Left cardiac atrium (tissue), 4 donors: ENCODE results near the gene EHBP1. TPM values are rescaled to one million over a fixed set of nuclear protein-coding genes. Genes with fewer than 3 reads are reported as not detected.
A peak's percentile ranks its signal among the peaks of the same experiment; 100 is the strongest.

Experiments used
- ATAC-seq, 2 donors: fragments of 200-7000 bp; cut with Tn5 transposase; one replicate each; pipeline ENCODE4 v1.9.1; 2020; ENCODE audit warnings: mild to moderate bottlenecking in 2 of 2, moderate library complexity in 2 of 2
- DNase-seq: peaks from one replicate; pipeline ENCODE4 v3.0.0-alpha.2; 2020
- intact Hi-C, 2 donors: fragments of 100-400 bp; cut with DNase I; formaldehyde crosslinking; loops; one replicate each; pipeline versions ENCODE4 v1.14.1 to v1.15.1; 2022 to 2023
- total RNA-seq, 2 donors: library from RNA; stranded (reverse); fragmentation: NEBNext Ultra II Directional; extraction: Animal tissue kit (Norgen Biotek cat#: 25700); gene quantifications; one replicate each; pipeline ENCODE4 v1.2.1, GENCODE V29; 2021
- donor health status: DM: no; HTN: yes; CAD: no.
- donor health status: DM: no; HTN: yes; CAD: no; lungs with severe emphysema.
- donor health status: DM: yes; HTN: yes; CAD: no.
- donor health status: Dilated cardiomyopathy.

EHBP1 gene
- total RNA-seq, 2 donors from 2014 or later: 34.0 to 41.9 TPM

DNA sequence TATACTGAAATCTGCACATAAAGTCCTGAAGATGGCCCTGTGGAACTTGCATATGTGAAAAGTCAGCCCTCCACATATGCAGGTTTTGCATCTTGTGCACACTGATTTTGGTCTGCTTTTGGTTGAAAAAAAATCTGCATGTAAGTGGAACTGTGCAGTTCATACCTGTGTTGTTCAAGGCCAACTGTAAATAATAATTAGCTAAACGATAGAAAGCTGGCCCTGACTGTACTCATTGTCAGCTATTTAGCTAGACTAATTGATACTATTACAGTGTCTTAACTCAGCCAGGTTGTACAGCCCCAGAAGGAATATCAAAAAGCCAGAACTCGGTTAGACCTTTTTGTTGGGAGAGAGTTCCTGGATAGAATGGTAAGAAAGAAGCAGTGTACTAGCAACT lies 54.5 kb downstream of the EHBP1 start:
- intact Hi-C loops: no loop called here
- ATAC-seq (no peak), DNase-seq (no peak)

DNA sequence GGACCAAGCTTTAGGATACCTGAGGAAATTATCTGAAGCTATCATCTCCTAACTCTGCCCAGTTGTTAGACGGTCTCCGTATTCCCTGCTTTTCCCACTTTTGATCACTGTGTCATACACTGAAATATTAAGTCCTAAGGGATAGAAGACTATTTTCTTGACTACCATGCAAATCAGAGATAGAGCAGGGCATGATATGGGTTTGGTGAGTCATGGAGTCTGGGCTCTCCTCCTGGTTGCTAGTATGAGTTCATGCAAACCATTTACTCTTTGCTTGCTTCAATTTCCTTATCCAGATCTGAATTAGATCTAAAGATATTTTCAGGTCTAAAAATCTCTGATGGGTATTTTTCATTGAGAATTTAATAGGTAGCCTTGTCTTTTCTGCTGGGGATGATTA lies 55.0 kb downstream of the EHBP1 start:
- intact Hi-C loops: no loop called here
- DNase-seq (no peak), ATAC-seq (peak in 1 of 2 donors; percentile 81)

DNA sequence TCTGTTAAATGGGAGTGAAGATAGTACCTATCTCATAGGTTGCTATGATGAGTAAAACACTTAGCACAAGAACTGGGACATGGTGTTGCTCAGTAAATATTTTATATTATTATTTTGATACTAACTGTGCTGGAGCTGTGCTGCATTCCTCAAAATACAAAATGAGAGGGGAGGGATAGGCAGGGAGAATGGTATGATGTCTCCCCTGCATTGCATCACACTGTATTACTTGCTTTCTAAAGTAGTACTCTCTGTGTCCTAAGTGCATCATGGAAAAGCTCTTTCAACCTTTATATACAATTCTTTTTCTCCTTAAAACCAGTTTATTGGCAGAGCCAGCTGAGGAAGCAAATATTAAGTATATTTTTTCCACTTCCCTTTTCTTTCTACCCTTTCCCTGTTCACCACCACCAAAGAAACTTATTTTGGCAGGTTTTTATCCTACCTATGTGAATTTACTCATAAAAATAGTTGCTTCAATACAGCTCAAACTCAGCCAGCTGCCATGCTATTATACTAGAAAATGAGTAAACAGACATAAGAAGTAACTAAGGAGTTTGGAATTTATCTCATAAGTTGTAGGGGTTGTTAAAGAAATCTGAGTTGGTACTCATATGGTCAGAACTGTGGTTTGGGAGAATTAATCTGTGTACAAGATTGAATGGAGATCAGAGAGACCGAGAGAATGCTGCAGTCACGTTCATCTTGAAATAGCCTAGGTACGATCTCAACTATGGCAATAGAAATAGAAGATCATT lies 60.3 kb downstream of the EHBP1 start:
- DNase-seq: no peak
- intact Hi-C loops: no loop called here
- peak in 1 of 2 donors; percentile 76 for ATAC-seq

DNA sequence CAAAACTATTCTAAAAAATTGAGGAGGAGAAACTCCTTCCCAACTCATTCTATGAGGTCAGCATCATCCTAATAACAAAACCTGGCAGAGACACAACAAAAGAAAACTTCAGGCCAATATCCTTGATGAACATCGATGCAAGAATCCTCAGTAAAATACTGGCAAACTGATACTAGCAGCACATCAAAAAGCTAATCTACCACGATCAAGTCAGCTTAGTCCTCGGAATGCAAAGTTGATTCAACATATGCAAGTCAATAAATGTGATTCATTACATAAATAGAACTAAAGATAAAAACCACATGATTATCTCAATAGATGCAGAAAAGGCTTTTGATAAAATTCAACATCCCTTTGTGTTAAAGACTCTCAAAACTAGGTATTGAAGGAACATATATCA lies 63.1 kb downstream of the EHBP1 start:
- ATAC-seq: no peak

DNA sequence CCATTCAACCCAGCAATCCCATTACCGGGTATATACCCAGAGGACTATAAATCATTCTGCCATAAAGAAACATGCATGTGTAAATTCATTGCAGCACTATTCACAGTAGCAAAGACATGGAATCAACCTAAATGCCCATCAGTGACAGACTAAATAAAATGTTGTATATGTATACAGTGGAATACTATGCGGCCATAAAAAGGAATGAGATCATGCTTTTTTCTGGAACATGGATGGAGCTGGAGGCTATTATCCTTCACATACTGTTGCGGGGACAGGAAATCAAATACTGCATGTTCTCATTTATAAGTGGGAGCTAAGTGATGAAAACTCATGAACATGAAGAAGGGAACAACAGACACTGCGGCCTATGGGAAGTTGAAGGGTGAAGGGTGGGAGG lies 65.1 kb downstream of the EHBP1 start:
- DNase-seq (no peak), ATAC-seq (no peak)
- intact Hi-C loops: no loop called here

More for the DNA sequence above, 63.1 kb downstream of the EHBP1 start:
- DNase-seq: no peak
- intact Hi-C loops: no loop called here

DNA sequence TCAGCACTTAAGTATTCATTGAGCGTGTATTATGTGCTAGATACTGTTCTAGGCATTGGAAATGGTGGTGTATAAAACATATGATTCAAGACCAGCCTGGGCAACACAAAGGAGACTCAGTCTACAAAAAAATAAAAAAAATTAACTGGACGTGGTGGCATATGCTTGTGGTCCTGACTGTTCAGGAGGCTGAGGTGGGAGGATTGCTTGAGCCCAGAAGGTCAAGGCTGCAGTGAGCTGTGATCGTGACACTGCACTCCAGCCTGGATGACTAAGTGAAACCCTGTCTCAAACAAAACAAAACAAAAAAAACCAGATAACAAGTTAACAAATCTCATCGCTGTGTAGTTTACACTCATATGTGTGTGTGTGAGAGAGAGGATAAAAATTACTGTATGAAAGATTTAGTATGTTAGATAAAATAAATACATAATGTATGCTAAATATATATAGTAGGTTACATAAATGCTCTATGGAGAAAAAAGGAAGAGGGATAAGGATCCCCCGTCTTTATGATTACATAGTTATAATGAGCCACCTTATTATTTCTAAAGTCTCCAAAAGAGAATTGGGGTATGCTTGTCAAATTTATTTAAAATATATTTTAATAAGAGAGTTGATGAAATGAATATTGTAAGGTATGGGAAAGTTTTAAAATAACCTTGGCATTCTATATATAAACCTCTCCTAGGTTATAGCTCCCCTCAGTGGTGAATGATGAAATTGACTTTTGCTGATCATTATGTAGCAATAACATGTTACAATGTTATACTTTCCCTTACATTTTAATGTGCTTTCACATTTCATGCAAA lies 69.2 kb downstream of the EHBP1 start:
- DNase-seq (no peak), ATAC-seq (peak in 1 of 2 donors; percentile 78)
- intact Hi-C loops: loop anchor here (1.0 to 2.0 kb wide), 2 partner anchors 317 to 318 kb away; no protein-coding TSS in a partner anchor

DNA sequence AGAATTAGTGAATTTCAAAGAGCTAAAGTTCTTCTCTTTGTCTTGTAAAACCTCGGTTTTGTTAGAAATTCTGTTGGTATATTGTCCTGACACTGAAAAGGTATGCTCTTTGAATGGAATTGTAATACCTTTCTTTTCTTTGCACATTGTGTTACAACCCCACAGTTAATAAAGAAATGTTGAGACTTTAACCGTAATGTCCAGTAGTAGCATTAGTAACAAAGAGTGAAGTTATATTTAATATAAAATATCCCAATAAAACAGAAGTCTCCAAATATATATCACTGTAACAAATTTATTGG lies 69.8 kb downstream of the EHBP1 start:
- intact Hi-C loops: loop anchor here (1.0 to 2.0 kb wide), 2 partner anchors 318 to 319 kb away; no protein-coding TSS in a partner anchor
- no peak for DNase-seq
- ATAC-seq: no peak

DNA sequence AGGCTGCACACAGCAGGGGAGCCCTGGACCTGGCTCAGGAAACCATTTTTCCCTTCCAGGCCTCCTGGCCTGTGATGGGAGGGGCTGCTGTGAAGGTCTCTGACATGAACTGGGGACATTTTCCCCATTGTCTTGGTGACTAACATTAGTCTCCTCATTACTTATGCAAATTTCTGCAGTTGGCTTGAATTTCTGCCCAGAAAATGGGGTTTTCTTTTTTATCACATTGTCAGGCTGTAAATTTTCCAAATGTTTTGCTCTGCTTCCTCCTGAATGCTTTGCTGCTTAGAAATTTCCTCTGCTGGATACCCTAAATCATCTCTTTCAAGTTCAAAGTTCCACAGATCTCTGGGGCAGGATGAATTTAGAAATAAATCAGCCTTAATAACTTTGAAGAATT lies 78.2 kb downstream of the EHBP1 start:
- no peak for ATAC-seq
- intact Hi-C loops: no loop called here
- no peak for DNase-seq

DNA sequence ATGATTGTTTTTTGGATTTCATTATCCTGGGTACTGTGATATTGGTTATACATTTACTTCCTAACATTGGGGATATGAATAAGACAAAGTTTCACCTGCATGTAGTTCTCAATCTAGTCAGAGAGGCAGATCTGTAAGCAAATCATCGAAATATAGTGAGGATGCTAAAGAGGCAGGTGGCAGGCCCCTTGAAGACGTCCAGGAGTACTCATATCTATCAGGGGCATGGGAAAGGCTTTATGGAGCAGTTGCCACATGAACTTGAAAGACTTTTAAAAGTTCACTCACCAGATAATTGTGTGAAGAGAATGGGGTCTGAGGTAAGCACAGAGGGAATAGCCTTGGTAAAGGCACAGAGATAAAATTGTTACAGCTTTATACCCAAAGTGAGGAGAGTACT lies 78.8 kb downstream of the EHBP1 start:
- intact Hi-C loops: no loop called here
- ATAC-seq: no peak
- DNase-seq: no peak

DNA sequence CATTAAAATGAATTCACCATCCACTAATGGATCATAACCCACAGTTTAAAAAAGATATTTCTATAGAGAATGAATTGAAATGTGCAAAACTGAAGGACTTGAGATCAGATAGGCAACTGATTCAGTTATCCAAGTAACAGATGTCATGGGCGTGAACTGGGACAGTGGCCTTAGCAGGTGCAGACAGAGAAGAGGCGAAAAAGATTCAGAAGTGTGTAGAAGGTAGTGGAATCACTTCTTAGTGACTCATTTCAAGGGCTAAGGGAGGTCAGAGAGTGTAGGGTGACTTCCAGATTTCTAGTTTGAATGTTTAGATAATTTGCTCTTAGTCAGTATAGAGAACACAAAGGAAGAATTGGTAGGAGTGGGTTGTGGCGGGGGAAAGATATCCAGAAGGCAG lies 79.7 kb downstream of the EHBP1 start:
- no peak for DNase-seq
- intact Hi-C loops: loop anchor here in 1 of 2 donors (5.0 kb wide), 1 partner anchor 702 kb away; no protein-coding TSS in a partner anchor
- ATAC-seq: no peak

DNA sequence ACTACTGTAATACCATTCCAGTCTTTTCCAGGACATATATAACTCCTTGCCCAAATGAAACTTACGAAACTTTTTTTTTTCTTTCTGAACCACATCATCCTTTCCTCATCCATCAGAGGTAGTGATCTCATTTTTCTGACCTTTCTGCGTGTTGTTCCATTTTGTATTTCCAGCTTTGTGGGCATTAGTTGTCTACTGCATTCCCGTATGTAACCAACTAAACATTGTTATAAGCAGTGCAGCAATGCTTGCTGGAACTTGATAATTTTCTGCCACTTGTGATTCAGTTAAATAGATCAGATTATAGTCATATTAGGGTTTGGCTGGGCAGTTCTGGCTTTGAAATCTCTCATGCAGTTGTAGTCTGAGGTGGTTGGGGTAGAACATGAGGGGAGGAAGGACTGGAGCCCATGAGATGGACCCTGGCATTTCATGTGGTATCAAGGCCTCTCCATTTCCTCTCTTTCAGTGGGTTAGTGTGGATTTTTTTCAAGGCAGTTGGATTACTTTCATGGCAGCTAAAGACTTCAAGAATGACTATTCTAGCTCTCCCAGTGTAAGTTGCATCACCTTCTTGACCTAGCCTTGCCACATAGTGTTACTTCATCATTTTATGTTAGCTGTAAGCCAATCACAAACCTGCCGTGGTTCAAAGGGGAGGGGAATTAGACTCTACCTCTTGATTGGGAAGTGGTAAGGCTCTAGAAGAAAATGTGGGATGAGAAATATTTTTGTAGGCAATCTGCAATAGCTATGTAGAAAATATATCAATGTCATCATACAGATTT lies 80.5 kb downstream of the EHBP1 start:
- intact Hi-C loops: loop anchor here in 1 of 2 donors (5.0 kb wide), 1 partner anchor 701 kb away; no protein-coding TSS in a partner anchor
- ATAC-seq: peak; percentile 34 to 63
- DNase-seq: no peak

DNA sequence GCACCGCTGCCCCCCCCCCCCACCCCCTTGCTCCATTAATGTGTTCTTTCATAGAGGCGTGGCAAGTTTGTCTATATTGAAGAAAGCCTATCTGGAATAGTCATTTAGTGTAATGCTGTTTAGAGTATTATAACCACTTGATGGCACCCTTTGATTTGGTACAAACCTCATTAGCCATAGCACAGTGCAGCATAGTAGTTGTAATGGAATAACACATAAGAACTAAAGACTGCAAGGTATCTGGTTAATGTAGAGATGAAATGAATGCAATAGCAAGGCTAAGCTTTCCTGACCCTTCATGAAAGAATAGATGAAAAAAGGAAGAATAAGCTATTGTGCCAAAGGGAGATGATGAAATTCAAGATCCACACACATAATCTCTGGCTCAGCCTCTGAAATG lies 81.9 kb downstream of the EHBP1 start:
- intact Hi-C loops: loop anchor here in 1 of 2 donors (5.0 kb wide), 1 partner anchor 700 kb away; no protein-coding TSS in a partner anchor
- DNase-seq: no peak
- ATAC-seq: peak; percentile 70 to 78

DNA sequence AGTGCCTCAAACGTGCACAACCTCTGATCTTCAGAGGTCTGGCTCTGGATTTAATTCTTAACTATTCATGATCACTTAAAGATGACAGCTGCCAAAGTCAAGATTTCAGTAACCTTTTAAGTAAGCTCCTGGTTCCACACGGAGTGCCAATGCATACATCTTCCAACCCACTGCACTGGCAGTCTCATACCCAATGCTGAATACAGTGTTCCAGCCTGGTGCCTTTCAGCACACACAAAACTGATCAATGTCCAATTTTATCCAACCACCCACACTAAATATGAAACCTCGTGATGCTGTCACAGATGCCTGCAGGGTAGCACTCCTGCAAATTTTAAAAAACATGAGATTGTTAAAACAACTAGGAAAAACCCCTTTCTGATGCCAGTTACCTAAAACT lies 84.0 kb downstream of the EHBP1 start:
- DNase-seq (no peak), ATAC-seq (no peak)
- intact Hi-C loops: loop anchor here in 1 of 2 donors (5.0 kb wide), 1 partner anchor 698 kb away; no protein-coding TSS in a partner anchor

DNA sequence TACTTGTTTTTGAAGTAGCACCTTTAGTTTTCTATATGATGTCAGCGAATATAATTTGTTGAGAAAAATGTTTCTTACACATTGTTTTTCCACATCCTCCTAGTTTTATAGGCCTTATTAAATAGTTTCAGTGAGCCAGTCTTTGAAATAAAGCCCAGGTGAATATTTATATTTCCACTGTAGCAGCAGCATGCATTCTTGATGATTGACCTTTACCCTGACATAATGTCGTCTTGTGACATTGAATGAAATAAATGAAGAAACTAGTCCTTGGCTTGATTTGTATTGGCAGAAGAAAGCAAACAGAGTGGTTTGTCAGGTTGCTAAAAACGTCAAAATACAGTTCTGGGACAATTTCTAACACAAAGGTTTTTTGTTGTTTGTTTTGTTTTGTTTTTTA lies 84.4 kb downstream of the EHBP1 start:
- intact Hi-C loops: loop anchor here in 1 of 2 donors (5.0 to 10.0 kb wide), 2 partner anchors 255 to 697 kb away; no protein-coding TSS in a partner anchor
- no peak for DNase-seq
- ATAC-seq: no peak

DNA sequence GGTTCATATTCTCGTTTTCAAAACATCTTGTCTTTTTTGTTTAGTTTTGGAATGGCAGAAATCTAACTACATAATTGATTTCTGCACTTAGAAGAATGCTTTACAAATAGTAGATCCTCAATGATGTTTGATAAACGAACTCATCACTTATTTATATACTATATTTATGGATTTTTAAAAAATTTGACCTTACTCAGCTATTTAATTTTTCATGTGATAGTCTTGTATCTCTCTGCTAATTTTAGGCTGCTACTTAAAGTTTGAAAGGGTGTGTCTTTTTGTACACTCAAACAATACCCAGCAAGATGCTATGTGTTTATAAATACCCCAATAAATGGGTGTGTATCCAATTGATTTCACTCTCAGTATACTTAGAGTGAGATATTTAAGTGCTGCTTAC lies 86.9 kb downstream of the EHBP1 start:
- intact Hi-C loops: loop anchor here in 1 of 2 donors (10.0 kb wide), 1 partner anchor 252 kb away; no protein-coding TSS in a partner anchor
- ATAC-seq (no peak), DNase-seq (no peak)

DNA sequence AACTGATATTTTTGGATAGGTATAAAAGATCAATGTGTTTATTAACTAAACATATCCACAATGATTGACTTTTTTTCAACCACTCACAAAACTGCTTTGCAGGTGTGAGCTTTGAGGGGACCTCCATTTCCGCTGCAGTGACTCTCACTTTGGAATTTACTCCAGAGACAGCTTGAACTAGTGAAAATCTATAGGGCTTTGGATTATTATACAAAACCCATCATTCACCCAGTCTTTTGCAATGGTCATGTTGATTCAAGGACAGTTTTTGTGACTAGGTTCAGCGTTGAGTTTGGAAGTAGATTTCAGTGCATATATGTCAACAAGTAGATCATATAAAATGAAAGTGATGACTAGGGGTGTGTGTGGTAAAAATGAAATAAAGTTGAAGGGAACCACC lies 87.7 kb downstream of the EHBP1 start:
- intact Hi-C loops: loop anchor here in 1 of 2 donors (10.0 kb wide), 1 partner anchor 252 kb away; no protein-coding TSS in a partner anchor
- DNase-seq (no peak), ATAC-seq (no peak)

DNA sequence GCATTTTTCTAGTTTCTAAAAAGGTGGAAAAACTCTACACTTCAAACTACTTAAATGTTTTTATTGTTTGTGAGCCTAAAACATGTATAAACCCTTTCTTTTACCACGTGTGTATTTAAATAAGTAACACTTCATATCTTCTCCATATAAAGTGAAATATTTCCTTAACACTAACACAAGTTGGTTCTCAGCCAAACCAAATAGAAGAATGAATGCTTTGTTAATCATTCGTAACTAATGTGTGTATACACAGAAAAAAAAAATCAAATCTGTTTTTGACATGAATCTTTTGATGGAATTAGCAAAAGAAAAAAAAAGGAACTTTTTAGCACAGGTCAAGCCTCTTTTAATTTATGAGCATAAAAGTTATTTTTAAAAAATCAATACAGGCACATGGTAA lies 89.3 kb downstream of the EHBP1 start:
- ATAC-seq (no peak), DNase-seq (no peak)
- intact Hi-C loops: loop anchor here in 1 of 2 donors (10.0 kb wide), 1 partner anchor 250 kb away; no protein-coding TSS in a partner anchor

DNA sequence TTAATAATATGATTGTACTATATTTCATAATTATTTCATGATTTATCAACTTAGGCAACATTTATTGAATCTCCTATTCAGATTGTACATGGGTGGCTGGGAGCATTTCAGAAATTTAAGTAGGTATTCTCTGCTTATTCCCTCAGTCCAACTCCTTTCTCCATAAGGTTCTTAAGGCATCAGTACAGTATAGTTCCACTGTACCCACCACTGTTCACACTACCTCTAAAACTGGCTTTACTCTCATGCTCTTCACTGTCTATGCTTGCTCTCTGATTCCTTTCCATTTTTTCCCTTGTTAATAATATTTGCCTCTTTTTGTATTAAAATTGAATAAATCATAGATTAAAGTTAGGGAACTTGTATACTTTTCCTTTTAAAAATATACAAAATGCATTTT lies 89.8 kb downstream of the EHBP1 start:
- intact Hi-C loops: loop anchor here in 1 of 2 donors (10.0 kb wide), 1 partner anchor 249 kb away; no protein-coding TSS in a partner anchor
- no peak for ATAC-seq
- no peak for DNase-seq

DNA sequence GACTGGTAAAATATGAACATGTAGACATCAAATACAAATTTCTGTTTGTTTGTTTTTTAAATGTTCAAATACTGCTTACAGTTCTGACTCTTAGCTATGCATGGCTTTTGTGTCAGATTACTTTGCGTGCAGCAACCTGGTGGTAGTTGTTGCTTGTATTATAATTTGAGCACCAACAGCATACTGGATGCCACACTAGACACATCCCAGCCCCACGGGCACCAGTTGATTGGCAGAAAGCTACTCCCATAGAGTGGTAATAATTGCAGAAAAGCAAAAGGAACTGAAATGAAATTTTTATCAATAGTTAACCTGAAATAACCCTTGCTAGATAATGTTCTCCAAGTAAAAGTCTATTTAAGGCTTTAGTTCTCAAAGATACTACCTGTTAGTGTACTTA lies 91.6 kb downstream of the EHBP1 start:
- DNase-seq (no peak), ATAC-seq (no peak)
- intact Hi-C loops: loop anchor here in 1 of 2 donors (10.0 kb wide), 1 partner anchor 248 kb away; no protein-coding TSS in a partner anchor
